GM23338 (cell line): ENCODE data around the gene PCGF3. TPM values are rescaled to one million over a fixed set of nuclear protein-coding genes. Genes with fewer than 3 reads are reported as not detected.

Experiments
- ATAC-seq: fragments of 200-7000 bp; cut with Tn5 transposase; 3 replicates; pipeline ENCODE4 v1.9.1; 2020
- DNase-seq: peaks from one replicate; pipeline ENCODE4 v3.0.0-alpha.2; 2015; ENCODE audit warnings: low spot score
- H2AFZ ChIP-seq: fragments of 200-600 bp; sonication (generic); 2 replicates; pipeline ENCODE4 v1.8.0; 2016; ENCODE audit warnings: antibody characterized with exemption, mild to moderate bottlenecking, moderate library complexity
- H3F3A ChIP-seq: fragments of 200-600 bp; sonication (generic); replicated peaks from 2 replicates; pipeline ENCODE4 v1.8.0; 2017; ENCODE audit warnings: antibody characterized with exemption, mixed run types, low read depth
- H3K27ac ChIP-seq: fragments of 200-600 bp; sonication (generic); 2 replicates; pipeline ENCODE4 v1.6.1; 2016; ENCODE audit warnings: low read depth
- H3K27me3 ChIP-seq: fragments of 200-600 bp; sonication (generic); 2 replicates; pipeline ENCODE4 v1.8.0; 2016; ENCODE audit warnings: mild to moderate bottlenecking, mixed run types, moderate library complexity; ENCODE audit not compliant: insufficient read depth
- H3K36me3 ChIP-seq: fragments of 200-600 bp; sonication (generic); 2 replicates; pipeline ENCODE4 v1.8.0; 2016; ENCODE audit warnings: mild to moderate bottlenecking; ENCODE audit not compliant: insufficient read depth
- H3K4me1 ChIP-seq: fragments of 200-600 bp; sonication (generic); 2 replicates; pipeline ENCODE4 v1.8.0; 2016; ENCODE audit warnings: mild to moderate bottlenecking, moderate library complexity; ENCODE audit not compliant: insufficient read depth
- H3K4me2 ChIP-seq: fragments of 200-600 bp; sonication (generic); 2 replicates; pipeline ENCODE4 v1.7.1; 2017; ENCODE audit warnings: mixed run types
- H3K4me3 ChIP-seq: fragments of 200-600 bp; sonication (generic); 2 replicates; pipeline ENCODE4 v1.6.1; 2016; ENCODE audit warnings: mixed run types
- H3K79me2 ChIP-seq: fragments of 200-600 bp; sonication (generic); replicated peaks from 2 replicates; pipeline ENCODE4 v1.8.0; 2017; ENCODE audit warnings: mild to moderate bottlenecking; ENCODE audit not compliant: insufficient read depth
- H3K9me2 ChIP-seq: fragments of 200-600 bp; sonication (generic); 2 replicates; pipeline ENCODE4 v1.8.0; 2017; ENCODE audit not compliant: insufficient read depth
- H4K20me1 ChIP-seq: fragments of 200-600 bp; sonication (generic); replicated peaks from 2 replicates; pipeline ENCODE4 v1.8.0; 2017; ENCODE audit warnings: mild to moderate bottlenecking; ENCODE audit not compliant: insufficient read depth
- H3K27ac Mint-ChIP-seq: 2 replicates; pipeline ENCODE4 v1.8.0; 2020; ENCODE audit warnings: inconsistent platforms, mild to moderate bottlenecking, moderate library complexity, mixed read lengths
- H3K27me3 Mint-ChIP-seq: 3 replicates; pipeline ENCODE4 v1.8.0; 2022; ENCODE audit warnings: low read depth, mild to moderate bottlenecking, moderate library complexity, mixed read lengths, inconsistent platforms; ENCODE audit not compliant: insufficient read depth, poor library complexity
- H3K36me3 Mint-ChIP-seq: 3 replicates; pipeline ENCODE4 v1.8.0; 2021; ENCODE audit warnings: low read depth, mild to moderate bottlenecking, inconsistent platforms, moderate library complexity, mixed read lengths
- H3K4me1 Mint-ChIP-seq: 3 replicates; pipeline ENCODE4 v1.8.0; 2020; ENCODE audit warnings: mild to moderate bottlenecking, inconsistent platforms, mixed read lengths
- H3K4me3 Mint-ChIP-seq: 3 replicates; pipeline ENCODE4 v1.8.0; 2021; ENCODE audit warnings: moderate library complexity, mild to moderate bottlenecking, inconsistent platforms, mixed read lengths
- H3K9me3 Mint-ChIP-seq: 3 replicates; pipeline ENCODE4 v1.8.0; 2020; ENCODE audit warnings: moderate library complexity, mild to moderate bottlenecking, inconsistent platforms, mixed read lengths
- EZH2 ChIP-seq: fragments of 200-600 bp; sonication (generic); IDR thresholded peaks from one replicate; pipeline ENCODE4 v1.8.0; 2017; ENCODE audit warnings: antibody characterized with exemption, mild to moderate bottlenecking, low read depth; ENCODE audit not compliant: unreplicated experiment
- EZH2phosphoT487 ChIP-seq: fragments of 200-600 bp; sonication (generic); IDR thresholded peaks from one replicate; pipeline ENCODE4 v1.8.1; 2018; ENCODE audit warnings: antibody characterized with exemption; ENCODE audit not compliant: unreplicated experiment
- JUNB ChIP-seq: IDR thresholded peaks from one replicate; pipeline ENCODE4 v1.6.1; 2016; ENCODE audit warnings: antibody characterized with exemption; ENCODE audit not compliant: unreplicated experiment
- NANOG ChIP-seq: IDR thresholded peaks from 2 replicates; pipeline ENCODE4 v1.6.1; 2016; ENCODE audit warnings: antibody characterized with exemption, borderline replicate concordance
- POLR2AphosphoS5 ChIP-seq: IDR thresholded peaks from 2 replicates; pipeline ENCODE4 v1.6.1; 2016; ENCODE audit warnings: antibody characterized with exemption, low read depth
- STAT1 ChIP-seq: IDR thresholded peaks from one replicate; pipeline ENCODE4 v1.6.1; 2016; ENCODE audit warnings: antibody characterized with exemption; ENCODE audit not compliant: unreplicated experiment
- ZNF114 ChIP-seq: fragments of 250-450 bp; sonication (Bioruptor Pico); IDR thresholded peaks from 2 replicates; pipeline ENCODE4 v1.5.0; 2020; ENCODE audit warnings: mild to moderate bottlenecking, moderate library complexity
- ZNF331 ChIP-seq: fragments of 250-450 bp; sonication (Bioruptor Pico); IDR thresholded peaks from 2 replicates; pipeline ENCODE4 v1.5.0; 2020; ENCODE audit warnings: low read depth, mild to moderate bottlenecking, moderate library complexity
- polyA plus RNA-seq: library from polyadenylated mRNA; unstranded; fragments of >200 nt; fragmentation: Nextera tagmentation; extraction: Ambion mirVana; gene quantifications from 2 replicates; pipeline ENCODE4 v1.2.1, GENCODE V29; 2016
- total RNA-seq: library from RNA; depleted of rRNA; stranded (reverse); fragments of >200 nt; shearing (Covaris generic); gene quantifications from 2 replicates; pipeline ENCODE4 v1.2.3, GENCODE V29; 2014
- TF ChIP-seq, protein P1 (sequence below), 2 experiments: fragments of 200-600 bp in 1 of 2; sonication (generic) in 1 of 2; conservative IDR thresholded peaks; 2 replicates each; pipeline versions ENCODE4 v1.5.1 to v1.6.1; 2016 to 2017; ENCODE audit warnings: antibody characterized with exemption in 2 of 2, low read depth in 2 of 2, mild to moderate bottlenecking in 2 of 2, moderate library complexity in 1 of 2
- TF ChIP-seq, protein P2 (sequence below): IDR thresholded peaks from one replicate; pipeline ENCODE4 v1.6.1; 2018; ENCODE audit warnings: antibody characterized with exemption; ENCODE audit not compliant: unreplicated experiment
- TF ChIP-seq, protein P3 (sequence below): IDR thresholded peaks from 2 replicates; pipeline ENCODE4 v1.6.1; 2016; ENCODE audit warnings: antibody characterized with exemption

Gene PCGF3
- total and polyA plus RNA-seq, 2 experiments from 2014 or later = 33.1 to 49.0 TPM

DNA sequence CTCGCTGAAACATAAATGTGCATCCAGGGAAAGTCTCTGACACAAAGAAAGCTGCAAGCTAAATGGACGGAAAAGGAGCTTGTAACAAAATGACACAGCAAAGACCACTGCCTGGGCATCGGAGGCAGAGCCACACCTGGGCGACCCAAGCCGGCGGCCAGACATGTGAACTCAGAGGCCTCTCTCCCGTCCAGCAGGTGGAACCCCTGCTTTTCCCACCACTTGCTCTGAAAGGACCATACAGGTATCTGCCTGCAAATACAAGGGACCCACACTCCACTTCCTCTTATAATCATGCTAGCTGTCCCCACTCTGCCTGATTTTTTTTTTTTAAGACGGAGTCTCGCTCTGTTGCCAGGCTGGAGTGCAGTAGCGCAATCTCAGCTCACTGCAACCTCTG lies 108.3 kb downstream of the PCGF3 start:
- Histone ChIP-seq H4K20me1 (no peaks in the 10 kb centered on the region), H3K79me2 (no peaks in the 10 kb centered on the region), H3K36me3 (no peaks in the 10 kb centered on the region), H3K9me2 (no peaks in the 10 kb centered on the region), H3F3A (no peaks in the 10 kb centered on the region), H3K27me3 (peaks cover 64% of the 10 kb centered on the region), H3K27ac (no peak overlapping the region), H3K4me1 (no peaks in the 10 kb centered on the region), H3K4me3 (no peak overlapping the region), H3K4me2 (no peak overlapping the region), H2AFZ (no peak overlapping the region)
- Mint-ChIP-seq H3K27me3 (peaks cover 69% of the 10 kb centered on the region), H3K36me3 (no peaks in the 10 kb centered on the region), H3K4me1 (no peaks in the 10 kb centered on the region), H3K4me3 (no peak overlapping the region), H3K27ac (no peak overlapping the region), H3K9me3 (no peaks in the 10 kb centered on the region)
- ATAC-seq = peak; percentile 89
- TF ChIP-seq EZH2phosphoT487 = no peak
- TF ChIP-seq, protein P1, sequence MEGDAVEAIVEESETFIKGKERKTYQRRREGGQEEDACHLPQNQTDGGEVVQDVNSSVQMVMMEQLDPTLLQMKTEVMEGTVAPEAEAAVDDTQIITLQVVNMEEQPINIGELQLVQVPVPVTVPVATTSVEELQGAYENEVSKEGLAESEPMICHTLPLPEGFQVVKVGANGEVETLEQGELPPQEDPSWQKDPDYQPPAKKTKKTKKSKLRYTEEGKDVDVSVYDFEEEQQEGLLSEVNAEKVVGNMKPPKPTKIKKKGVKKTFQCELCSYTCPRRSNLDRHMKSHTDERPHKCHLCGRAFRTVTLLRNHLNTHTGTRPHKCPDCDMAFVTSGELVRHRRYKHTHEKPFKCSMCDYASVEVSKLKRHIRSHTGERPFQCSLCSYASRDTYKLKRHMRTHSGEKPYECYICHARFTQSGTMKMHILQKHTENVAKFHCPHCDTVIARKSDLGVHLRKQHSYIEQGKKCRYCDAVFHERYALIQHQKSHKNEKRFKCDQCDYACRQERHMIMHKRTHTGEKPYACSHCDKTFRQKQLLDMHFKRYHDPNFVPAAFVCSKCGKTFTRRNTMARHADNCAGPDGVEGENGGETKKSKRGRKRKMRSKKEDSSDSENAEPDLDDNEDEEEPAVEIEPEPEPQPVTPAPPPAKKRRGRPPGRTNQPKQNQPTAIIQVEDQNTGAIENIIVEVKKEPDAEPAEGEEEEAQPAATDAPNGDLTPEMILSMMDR (conservative IDR thresholded peaks at IDR 0.05; ENCODE audit: low read depth in 2 of 2) = peak; percentile 31 to 68
- DNase-seq = peak; percentile 60

DNA sequence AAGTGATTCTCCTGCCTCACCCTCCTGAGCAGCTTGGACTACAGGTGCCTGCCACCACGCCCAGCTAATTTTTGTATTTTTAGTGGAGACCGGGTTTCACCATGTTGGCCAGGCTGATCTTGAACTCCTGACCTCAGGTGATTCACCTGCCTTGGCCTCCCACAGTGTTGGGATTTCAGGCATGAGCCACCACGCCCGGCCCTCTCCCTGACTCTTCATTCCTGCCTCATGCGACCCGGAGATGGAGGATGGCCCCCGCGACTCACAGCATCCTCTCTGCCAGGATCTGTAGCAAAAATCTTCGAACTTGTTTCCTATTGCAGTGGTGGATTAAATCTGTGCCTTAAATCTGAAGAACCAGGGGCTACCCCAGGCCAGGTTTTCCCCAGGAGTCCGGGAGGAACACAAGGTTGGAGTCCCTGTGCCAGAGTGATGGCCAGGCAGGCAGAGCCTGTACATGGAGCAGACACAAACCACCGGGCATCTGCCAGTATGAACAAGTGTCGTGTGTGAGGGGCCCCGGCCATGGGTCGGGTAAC lies 108.7 kb downstream of the PCGF3 start:
- no peak for ATAC-seq
- Mint-ChIP-seq H3K27me3 (peaks cover 67% of the 10 kb centered on the region), H3K27ac (no peak overlapping the region)
- no peak for TF ChIP-seq ZNF114 (CRISPR knock-in tag)
- TF ChIP-seq ZNF331 (CRISPR knock-in tag) = no peak
- TF ChIP-seq, protein P1 (conservative IDR thresholded peaks at IDR 0.05; ENCODE audit: low read depth in 2 of 2) = no peak
- TF ChIP-seq EZH2phosphoT487 = no peak
- no peak for TF ChIP-seq JUNB
- TF ChIP-seq NANOG = no peak
- no peak for TF ChIP-seq POLR2AphosphoS5
- TF ChIP-seq, protein P2, sequence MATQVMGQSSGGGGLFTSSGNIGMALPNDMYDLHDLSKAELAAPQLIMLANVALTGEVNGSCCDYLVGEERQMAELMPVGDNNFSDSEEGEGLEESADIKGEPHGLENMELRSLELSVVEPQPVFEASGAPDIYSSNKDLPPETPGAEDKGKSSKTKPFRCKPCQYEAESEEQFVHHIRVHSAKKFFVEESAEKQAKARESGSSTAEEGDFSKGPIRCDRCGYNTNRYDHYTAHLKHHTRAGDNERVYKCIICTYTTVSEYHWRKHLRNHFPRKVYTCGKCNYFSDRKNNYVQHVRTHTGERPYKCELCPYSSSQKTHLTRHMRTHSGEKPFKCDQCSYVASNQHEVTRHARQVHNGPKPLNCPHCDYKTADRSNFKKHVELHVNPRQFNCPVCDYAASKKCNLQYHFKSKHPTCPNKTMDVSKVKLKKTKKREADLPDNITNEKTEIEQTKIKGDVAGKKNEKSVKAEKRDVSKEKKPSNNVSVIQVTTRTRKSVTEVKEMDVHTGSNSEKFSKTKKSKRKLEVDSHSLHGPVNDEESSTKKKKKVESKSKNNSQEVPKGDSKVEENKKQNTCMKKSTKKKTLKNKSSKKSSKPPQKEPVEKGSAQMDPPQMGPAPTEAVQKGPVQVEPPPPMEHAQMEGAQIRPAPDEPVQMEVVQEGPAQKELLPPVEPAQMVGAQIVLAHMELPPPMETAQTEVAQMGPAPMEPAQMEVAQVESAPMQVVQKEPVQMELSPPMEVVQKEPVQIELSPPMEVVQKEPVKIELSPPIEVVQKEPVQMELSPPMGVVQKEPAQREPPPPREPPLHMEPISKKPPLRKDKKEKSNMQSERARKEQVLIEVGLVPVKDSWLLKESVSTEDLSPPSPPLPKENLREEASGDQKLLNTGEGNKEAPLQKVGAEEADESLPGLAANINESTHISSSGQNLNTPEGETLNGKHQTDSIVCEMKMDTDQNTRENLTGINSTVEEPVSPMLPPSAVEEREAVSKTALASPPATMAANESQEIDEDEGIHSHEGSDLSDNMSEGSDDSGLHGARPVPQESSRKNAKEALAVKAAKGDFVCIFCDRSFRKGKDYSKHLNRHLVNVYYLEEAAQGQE = no peak
- no peak for TF ChIP-seq EZH2
- no peak for TF ChIP-seq STAT1
- TF ChIP-seq, protein P3, sequence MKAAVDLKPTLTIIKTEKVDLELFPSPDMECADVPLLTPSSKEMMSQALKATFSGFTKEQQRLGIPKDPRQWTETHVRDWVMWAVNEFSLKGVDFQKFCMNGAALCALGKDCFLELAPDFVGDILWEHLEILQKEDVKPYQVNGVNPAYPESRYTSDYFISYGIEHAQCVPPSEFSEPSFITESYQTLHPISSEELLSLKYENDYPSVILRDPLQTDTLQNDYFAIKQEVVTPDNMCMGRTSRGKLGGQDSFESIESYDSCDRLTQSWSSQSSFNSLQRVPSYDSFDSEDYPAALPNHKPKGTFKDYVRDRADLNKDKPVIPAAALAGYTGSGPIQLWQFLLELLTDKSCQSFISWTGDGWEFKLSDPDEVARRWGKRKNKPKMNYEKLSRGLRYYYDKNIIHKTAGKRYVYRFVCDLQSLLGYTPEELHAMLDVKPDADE = no peak

More for the DNA sequence above, 108.7 kb downstream of the PCGF3 start:
- Histone ChIP-seq H3K27ac (no peak overlapping the region), H3F3A (no peaks in the 10 kb centered on the region), H3K9me2 (no peaks in the 10 kb centered on the region), H3K4me2 (no peak overlapping the region), H3K79me2 (no peaks in the 10 kb centered on the region), H3K4me3 (no peak overlapping the region), H3K27me3 (peaks cover 62% of the 10 kb centered on the region), H3K4me1 (no peaks in the 10 kb centered on the region), H4K20me1 (no peaks in the 10 kb centered on the region), H3K36me3 (no peaks in the 10 kb centered on the region), H2AFZ (no peak overlapping the region)
- H3K4me3 Mint-ChIP-seq = no peak overlapping the region
- no peaks in the 10 kb centered on the region for H3K36me3 Mint-ChIP-seq
- DNase-seq = no peak
- no peaks in the 10 kb centered on the region for H3K4me1 Mint-ChIP-seq
- no peaks in the 10 kb centered on the region for H3K9me3 Mint-ChIP-seq
